HEK293 (cell line): Measurements from ENCODE around the gene ENDOU.

Source experiments
- CTCF ChIA-PET: fragments of 350-600 bp; formaldehyde crosslinking; extraction: SDS; loops from one replicate; lab custom pipeline; 2021; ENCODE audit warnings: antibody characterized with exemption; lab: Yijun Ruan, JAX
- POLR2A ChIA-PET: fragments of 300-600 bp; formaldehyde crosslinking; extraction: SDS; loops from one replicate; lab custom pipeline; 2020; ENCODE audit warnings: antibody characterized with exemption, inconsistent platforms; lab: Yijun Ruan, JAX
- H3K27ac ChIP-seq: fragments of 200-500 bp; sonication (Bioruptor generic); 2 replicates; pipeline ENCODE4 v1.5.1; 2014; ENCODE audit warnings: low read depth, low read length, control low read depth, inconsistent platforms; ENCODE audit errors: extremely low read depth
- H3K36me3 ChIP-seq, 2 experiments: fragments of 200-500 bp in 1 of 2; sonication (Bioruptor generic) in 1 of 2; 1 replicate in 1 of 2; 2 replicates in 1 of 2; pipeline ENCODE4 v1.5.1; 2014 to 2017; ENCODE audit warnings: inconsistent platforms in 2 of 2, low read length in 2 of 2; ENCODE audit not compliant: control insufficient read depth in 2 of 2, insufficient read depth in 1 of 2
- H3K4me1 ChIP-seq: fragments of 200-500 bp; sonication (Bioruptor generic); 2 replicates; pipeline ENCODE4 v1.5.1; 2014; ENCODE audit warnings: mild to moderate bottlenecking, low read length, inconsistent platforms; ENCODE audit not compliant: control insufficient read depth, insufficient read depth
- H3K4me3 ChIP-seq: 2 replicates; pipeline ENCODE4 v1.5.1; 2011; ENCODE audit warnings: low read depth, mild to moderate bottlenecking, control low read depth, low read length, moderate library complexity
- H3K9me3 ChIP-seq: fragments of 200-500 bp; sonication (Bioruptor generic); 2 replicates; pipeline ENCODE4 v1.5.1; 2014; ENCODE audit warnings: low read depth, low read length, inconsistent platforms; ENCODE audit not compliant: control insufficient read depth, insufficient read depth
- BCL6B ChIP-seq: fragments of 450-650 bp; formaldehyde crosslinking; IDR thresholded peaks from 2 replicates; pipeline ENCODE4 v1.5.1; 2017; ENCODE audit warnings: missing biosample characterization, missing genetic modification characterization
- HOXA7 ChIP-seq: sonication (generic); formaldehyde crosslinking; IDR thresholded peaks from 2 replicates; pipeline ENCODE4 v1.8.1; 2022; ENCODE audit warnings: missing genetic modification reagents, borderline replicate concordance
- KLF9 ChIP-seq: fragments of 450-650 bp; formaldehyde crosslinking; IDR thresholded peaks from 2 replicates; pipeline ENCODE4 v1.5.1; 2016; ENCODE audit warnings: missing biosample characterization, missing genetic modification characterization, low read depth
- MZF1 ChIP-seq: fragments of 450-650 bp; formaldehyde crosslinking; IDR thresholded peaks from 2 replicates; pipeline ENCODE4 v1.5.1; 2017; ENCODE audit warnings: missing biosample characterization, missing genetic modification characterization, borderline replicate concordance
- PATZ1 ChIP-seq: fragments of 450-650 bp; formaldehyde crosslinking; IDR thresholded peaks from 2 replicates; pipeline ENCODE4 v1.5.1; 2016; ENCODE audit warnings: missing biosample characterization, missing genetic modification characterization
- PRDM6 ChIP-seq: fragments of 450-650 bp; formaldehyde crosslinking; IDR thresholded peaks from 2 replicates; pipeline ENCODE4 v1.5.1; 2017; ENCODE audit warnings: missing biosample characterization, missing genetic modification characterization
- RBAK ChIP-seq: fragments of 450-650 bp; formaldehyde crosslinking; IDR thresholded peaks from 2 replicates; pipeline ENCODE4 v1.5.1; 2016; ENCODE audit warnings: missing biosample characterization, missing genetic modification characterization
- SP7 ChIP-seq: fragments of 450-650 bp; formaldehyde crosslinking; IDR thresholded peaks from 2 replicates; pipeline ENCODE4 v1.5.1; 2016; ENCODE audit warnings: missing biosample characterization, missing genetic modification characterization
- ZBTB8A ChIP-seq: fragments of 450-650 bp; formaldehyde crosslinking; IDR thresholded peaks from 2 replicates; pipeline ENCODE4 v1.5.1; 2016; ENCODE audit warnings: missing biosample characterization, missing genetic modification characterization
- ZFP41 ChIP-seq: fragments of 450-650 bp; formaldehyde crosslinking; IDR thresholded peaks from 2 replicates; pipeline ENCODE4 v1.5.1; 2016; ENCODE audit warnings: missing biosample characterization, missing genetic modification characterization, borderline replicate concordance
- ZNF133 ChIP-seq: fragments of 450-650 bp; formaldehyde crosslinking; IDR thresholded peaks from 2 replicates; pipeline ENCODE4 v1.5.1; 2016; ENCODE audit warnings: missing biosample characterization, missing genetic modification characterization
- ZNF19 ChIP-seq: fragments of 450-650 bp; formaldehyde crosslinking; IDR thresholded peaks from 2 replicates; pipeline ENCODE4; 2016; ENCODE audit warnings: missing biosample characterization, missing genetic modification characterization, low read depth
- ZNF335 ChIP-seq: fragments of 450-650 bp; formaldehyde crosslinking; conservative IDR thresholded peaks from 2 replicates; pipeline ENCODE4 v1.5.1; 2016; ENCODE audit warnings: missing biosample characterization, missing genetic modification characterization
- ZNF529 ChIP-seq: fragments of 450-650 bp; formaldehyde crosslinking; IDR thresholded peaks from 2 replicates; pipeline ENCODE4 v1.5.1; 2017; ENCODE audit warnings: missing genetic modification characterization, missing biosample characterization; ENCODE audit not compliant: insufficient replicate concordance
- ZNF664 ChIP-seq: fragments of 450-650 bp; formaldehyde crosslinking; IDR thresholded peaks from 2 replicates; pipeline ENCODE4 v1.5.1; 2016; ENCODE audit warnings: missing biosample characterization, missing genetic modification characterization
- ZNF776 ChIP-seq: fragments of 450-650 bp; formaldehyde crosslinking; IDR thresholded peaks from 2 replicates; pipeline ENCODE4 v1.5.0; 2017; ENCODE audit warnings: missing biosample characterization, missing genetic modification characterization, borderline replicate concordance
- ZSCAN16 ChIP-seq: fragments of 450-650 bp; formaldehyde crosslinking; IDR thresholded peaks from 2 replicates; pipeline ENCODE4 v1.5.1; 2016; ENCODE audit warnings: missing biosample characterization, missing genetic modification characterization
- ZSCAN30 ChIP-seq: fragments of 450-650 bp; IDR thresholded peaks from 2 replicates; pipeline ENCODE4 v1.5.1; 2018; ENCODE audit warnings: missing biosample characterization, mild to moderate bottlenecking, missing genetic modification characterization, moderate library complexity
- TF ChIP-seq, protein P1 (sequence below): fragments of 450-650 bp; formaldehyde crosslinking; IDR thresholded peaks from 2 replicates; pipeline ENCODE4 v1.5.1; 2016; ENCODE audit warnings: missing biosample characterization, missing genetic modification characterization
- TF ChIP-seq, protein P2 (sequence below): fragments of 450-650 bp; formaldehyde crosslinking; conservative IDR thresholded peaks from 2 replicates; pipeline ENCODE4 v1.5.1; 2016; ENCODE audit warnings: low read depth, missing biosample characterization, missing genetic modification characterization
- TF ChIP-seq, protein P3 (sequence below): fragments of 450-650 bp; formaldehyde crosslinking; IDR thresholded peaks from 2 replicates; pipeline ENCODE4 v1.5.1; 2017; ENCODE audit warnings: missing biosample characterization, missing genetic modification characterization

The ENDOU gene

DNA sequence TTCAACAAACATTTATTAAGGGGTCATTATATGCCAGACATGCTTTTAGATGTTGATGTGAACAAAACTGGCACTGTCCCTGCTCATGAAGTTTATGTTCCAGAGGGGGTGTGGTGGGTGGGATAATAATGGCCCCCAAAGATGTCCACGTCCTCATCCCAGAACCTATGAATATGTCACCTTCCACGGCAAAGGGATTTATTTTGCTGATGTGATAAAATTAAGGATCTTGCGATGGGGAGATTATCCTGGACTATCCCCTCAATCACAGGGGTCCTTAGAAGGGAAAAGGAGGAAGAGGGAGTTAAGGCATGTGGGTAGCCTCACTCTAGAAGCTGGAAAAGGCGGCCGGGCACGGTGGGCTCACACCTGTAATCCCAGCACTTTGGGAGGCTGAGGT, 46.0 kb upstream of the ENDOU start:
- no peak overlapping the region for H3K4me3 ChIP-seq
- H3K9me3 ChIP-seq: no peaks in the 10 kb centered on the region
- ChIA-PET CTCF (interaction anchor here (6.0 to 19.6 kb wide), 5 partner anchors 8 to 69 kb away, joined by 40 to 784 read pairs (median 108); partner anchors contain the start of gene RAPGEF3), POLR2A (no interaction called here)
- H3K36me3 ChIP-seq: no peaks in the 10 kb centered on the region
- TF ChIP-seq ZNF133 (no peak), PATZ1 (tag by site-specific recombination) (0 out of 2 replicates have a peak, but pooled peaks have one; percentile 11), ZSCAN30 (no peak), ZNF529 (tag by site-specific recombination) (no peak), ZNF335 (tag by site-specific recombination) (peak; percentile 73), BCL6B (tag by site-specific recombination) (no peak), ZSCAN16 (tag by site-specific recombination) (no peak), ZNF776 (no peak), KLF9 (tag by site-specific recombination) (0 out of 2 replicates have a peak, but pooled peaks have one; percentile 18), HOXA7 (CRISPR knock-in tag) (no peak), ZNF19 (tag by site-specific recombination) (no peak), ZFP41 (tag by site-specific recombination) (no peak), MZF1 (tag by site-specific recombination) (no peak)
- H3K27ac ChIP-seq: no peak overlapping the region
- no peaks in the 10 kb centered on the region; the same call in 1 of the 2 replicates for H3K4me1 ChIP-seq

- no peaks in the 10 kb centered on the region for H3K36me3 ChIP-seq
- ChIA-PET POLR2A (interaction anchor here (1.5 kb wide), 1 partner anchor 9 kb away, joined by 6 read pairs; no protein-coding TSS in a partner anchor), CTCF (interaction anchor here (0.5 to 19.6 kb wide), 10 partner anchors 9 to 737 kb away, joined by 3 to 784 read pairs (median 23); partner anchors contain the start of gene RAPGEF3)
- no peaks in the 10 kb centered on the region; the same call in 1 of the 2 replicates for H3K4me1 ChIP-seq
- no peaks in the 10 kb centered on the region for H3K9me3 ChIP-seq
- no peak overlapping the region; the same call in 1 of the 2 replicates for H3K27ac ChIP-seq
- no peak overlapping the region for H3K4me3 ChIP-seq
- TF ChIP-seq, protein P1, sequence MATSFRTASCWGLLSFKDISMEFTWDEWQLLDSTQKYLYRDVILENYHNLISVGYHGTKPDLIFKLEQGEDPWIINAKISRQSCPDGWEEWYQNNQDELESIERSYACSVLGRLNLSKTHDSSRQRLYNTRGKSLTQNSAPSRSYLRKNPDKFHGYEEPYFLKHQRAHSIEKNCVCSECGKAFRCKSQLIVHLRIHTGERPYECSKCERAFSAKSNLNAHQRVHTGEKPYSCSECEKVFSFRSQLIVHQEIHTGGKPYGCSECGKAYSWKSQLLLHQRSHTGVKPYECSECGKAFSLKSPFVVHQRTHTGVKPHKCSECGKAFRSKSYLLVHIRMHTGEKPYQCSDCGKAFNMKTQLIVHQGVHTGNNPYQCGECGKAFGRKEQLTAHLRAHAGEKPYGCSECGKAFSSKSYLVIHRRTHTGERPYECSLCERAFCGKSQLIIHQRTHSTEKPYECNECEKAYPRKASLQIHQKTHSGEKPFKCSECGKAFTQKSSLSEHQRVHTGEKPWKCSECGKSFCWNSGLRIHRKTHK (tag by site-specific recombination): no peak
- TF ChIP-seq, protein P2, sequence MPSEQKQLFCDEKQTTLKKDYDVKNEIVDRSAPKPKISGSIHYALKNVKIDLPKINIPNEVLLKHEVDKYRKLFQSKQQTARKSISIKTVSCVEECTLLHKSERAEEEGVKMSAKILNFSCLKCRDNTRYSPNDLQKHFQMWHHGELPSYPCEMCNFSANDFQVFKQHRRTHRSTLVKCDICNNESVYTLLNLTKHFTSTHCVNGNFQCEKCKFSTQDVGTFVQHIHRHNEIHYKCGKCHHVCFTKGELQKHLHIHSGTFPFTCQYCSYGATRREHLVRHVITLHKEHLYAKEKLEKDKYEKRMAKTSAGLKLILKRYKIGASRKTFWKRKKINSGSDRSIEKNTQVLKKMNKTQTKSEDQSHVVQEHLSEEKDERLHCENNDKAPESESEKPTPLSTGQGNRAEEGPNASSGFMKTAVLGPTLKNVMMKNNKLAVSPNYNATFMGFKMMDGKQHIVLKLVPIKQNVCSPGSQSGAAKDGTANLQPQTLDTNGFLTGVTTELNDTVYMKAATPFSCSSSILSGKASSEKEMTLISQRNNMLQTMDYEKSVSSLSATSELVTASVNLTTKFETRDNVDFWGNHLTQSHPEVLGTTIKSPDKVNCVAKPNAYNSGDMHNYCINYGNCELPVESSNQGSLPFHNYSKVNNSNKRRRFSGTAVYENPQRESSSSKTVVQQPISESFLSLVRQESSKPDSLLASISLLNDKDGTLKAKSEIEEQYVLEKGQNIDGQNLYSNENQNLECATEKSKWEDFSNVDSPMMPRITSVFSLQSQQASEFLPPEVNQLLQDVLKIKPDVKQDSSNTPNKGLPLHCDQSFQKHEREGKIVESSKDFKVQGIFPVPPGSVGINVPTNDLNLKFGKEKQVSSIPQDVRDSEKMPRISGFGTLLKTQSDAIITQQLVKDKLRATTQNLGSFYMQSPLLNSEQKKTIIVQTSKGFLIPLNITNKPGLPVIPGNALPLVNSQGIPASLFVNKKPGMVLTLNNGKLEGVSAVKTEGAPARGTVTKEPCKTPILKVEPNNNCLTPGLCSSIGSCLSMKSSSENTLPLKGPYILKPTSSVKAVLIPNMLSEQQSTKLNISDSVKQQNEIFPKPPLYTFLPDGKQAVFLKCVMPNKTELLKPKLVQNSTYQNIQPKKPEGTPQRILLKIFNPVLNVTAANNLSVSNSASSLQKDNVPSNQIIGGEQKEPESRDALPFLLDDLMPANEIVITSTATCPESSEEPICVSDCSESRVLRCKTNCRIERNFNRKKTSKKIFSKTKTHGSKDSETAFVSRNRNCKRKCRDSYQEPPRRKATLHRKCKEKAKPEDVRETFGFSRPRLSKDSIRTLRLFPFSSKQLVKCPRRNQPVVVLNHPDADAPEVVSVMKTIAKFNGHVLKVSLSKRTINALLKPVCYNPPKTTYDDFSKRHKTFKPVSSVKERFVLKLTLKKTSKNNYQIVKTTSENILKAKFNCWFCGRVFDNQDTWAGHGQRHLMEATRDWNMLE: 0 out of 2 replicates have a peak, but pooled peaks have one; percentile 15
- no peak for TF ChIP-seq ZBTB8A (tag by site-specific recombination)
- TF ChIP-seq, protein P3, sequence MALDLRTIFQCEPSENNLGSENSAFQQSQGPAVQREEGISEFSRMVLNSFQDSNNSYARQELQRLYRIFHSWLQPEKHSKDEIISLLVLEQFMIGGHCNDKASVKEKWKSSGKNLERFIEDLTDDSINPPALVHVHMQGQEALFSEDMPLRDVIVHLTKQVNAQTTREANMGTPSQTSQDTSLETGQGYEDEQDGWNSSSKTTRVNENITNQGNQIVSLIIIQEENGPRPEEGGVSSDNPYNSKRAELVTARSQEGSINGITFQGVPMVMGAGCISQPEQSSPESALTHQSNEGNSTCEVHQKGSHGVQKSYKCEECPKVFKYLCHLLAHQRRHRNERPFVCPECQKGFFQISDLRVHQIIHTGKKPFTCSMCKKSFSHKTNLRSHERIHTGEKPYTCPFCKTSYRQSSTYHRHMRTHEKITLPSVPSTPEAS (tag by site-specific recombination): no peak
- TF ChIP-seq RBAK: no peak
- peak; percentile 54 for TF ChIP-seq SP7 (tag by site-specific recombination)
- no peak for TF ChIP-seq PRDM6 (tag by site-specific recombination)
- TF ChIP-seq ZNF664 (tag by site-specific recombination): peak; percentile 12; the same call in 1 of the 2 replicates
Measured at GRCh38 chr12:47770086-47770726, 44.9 kb upstream of the ENDOU start.
